Activated CD4-positive, CD25-positive, alpha-beta regulatory T cell treated with anti-CD3 and anti-CD28 coated beads, Interleukin-2, amount 50 U/mL, for 24 hours (primary cell): ENCODE results near the gene LORICRIN.

Source experiments
- ATAC-seq, 2 donors: fragments of 150-1000 bp; cut with Tn5 transposase; one replicate each; pipeline ENCODE4 v1.10.0; 2021; ENCODE audit warnings: mild to moderate bottlenecking in 1 of 2, moderate library complexity in 1 of 2

The LORICRIN gene

GRCh38 chr1:153306303-153307220 is 47.1 kb downstream of the LORICRIN start:
- ATAC-seq: no peak

- ATAC-seq: no peak
Observed at GRCh38 chr1:153307221-153307600, 47.7 kb downstream of the LORICRIN start.

- no peak for ATAC-seq
Observed at GRCh38 chr1:153308540-153308939, 49.1 kb downstream of the LORICRIN start.

- ATAC-seq: no peak
Observed at GRCh38 chr1:153309441-153309840, 50.0 kb downstream of the LORICRIN start.

GRCh38 chr1:153310526-153310925 is 51.0 kb downstream of the LORICRIN start:
- ATAC-seq: no peak
